HUES6 (cell line): Measurements from ENCODE around the gene ARHGEF2.
"Not testable (repeated sequence)": the region's sequence is repeated elsewhere in the genome, so short reads cannot be mapped to it uniquely, and the experiment has no call there.

Experiments
- H3K27ac ChIP-seq: 2 replicates; pipeline ENCODE4 v1.7.0; 2013; ENCODE audit warnings: low read depth, mild to moderate bottlenecking, low read length, inconsistent platforms
- H3K27me3 ChIP-seq: 2 replicates; pipeline ENCODE4 v1.6.1; 2013; ENCODE audit warnings: low read length; ENCODE audit not compliant: control insufficient read depth, insufficient read depth
- H3K36me3 ChIP-seq: 2 replicates; pipeline ENCODE4 v1.6.1; 2013; ENCODE audit warnings: low read length; ENCODE audit not compliant: control insufficient read depth, insufficient read depth
- H3K4me1 ChIP-seq: 2 replicates; pipeline ENCODE4 v1.6.1; 2013; ENCODE audit warnings: low read length; ENCODE audit not compliant: control insufficient read depth, insufficient read depth
- H3K4me3 ChIP-seq: 2 replicates; pipeline ENCODE4 v1.5.1; 2013; ENCODE audit warnings: low read depth, low read length
- H3K9ac ChIP-seq: one replicate; pipeline ENCODE4 v1.6.1; 2013; ENCODE audit warnings: mild to moderate bottlenecking, low read length
- H3K9me3 ChIP-seq: 2 replicates; pipeline ENCODE4 v1.6.1; 2013; ENCODE audit warnings: low read depth, low read length; ENCODE audit not compliant: control insufficient read depth, insufficient read depth

Gene ARHGEF2

GRCh38 chr1:155989242-155990004, 11.1 kb upstream of the ARHGEF2 start:
- Histone ChIP-seq H3K4me3 (no peak overlapping the region), H3K4me1 (peaks cover 6% of the 10 kb centered on the region; the same call in 1 of the 2 replicates), H3K27ac (no peak overlapping the region), H3K27me3 (no peaks in the 10 kb centered on the region), H3K9me3 (no peaks in the 10 kb centered on the region), H3K36me3 (no peaks in the 10 kb centered on the region), H3K9ac (no peak overlapping the region)

GRCh38 chr1:155984903-155985645, 6.7 kb upstream of the ARHGEF2 start:
- H3K27ac ChIP-seq, H3K4me3 ChIP-seq, H3K27me3 ChIP-seq, H3K36me3 ChIP-seq, H3K9ac ChIP-seq, H3K9me3 ChIP-seq: not testable (repeated sequence)
- peaks cover 36% of the 10 kb centered on the region for H3K4me1 ChIP-seq

DNA sequence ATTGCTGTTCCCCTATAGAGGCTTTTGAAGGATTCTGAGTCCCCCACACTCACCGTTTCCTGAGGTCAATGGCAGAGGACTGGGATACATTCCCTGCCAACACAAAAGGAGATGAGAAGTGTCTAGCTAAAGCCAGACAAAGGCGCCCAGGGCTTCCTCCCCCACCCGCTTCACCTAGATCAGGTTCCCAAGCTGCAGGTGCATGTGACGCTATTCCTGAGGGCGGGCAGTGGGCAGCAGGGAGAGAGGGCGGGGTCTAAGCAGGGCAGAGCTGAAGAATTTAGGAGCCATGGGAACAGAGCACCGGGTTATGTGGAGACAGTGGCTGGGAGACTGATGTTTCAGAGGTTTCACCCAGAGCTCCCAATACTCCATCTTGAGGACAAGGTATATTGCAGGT, 6.0 kb upstream of the ARHGEF2 start:
- Histone ChIP-seq H3K4me1 (peaks cover 44% of the 10 kb centered on the region), H3K27me3 (no peaks in the 10 kb centered on the region), H3K4me3 (no peak overlapping the region; the same call in 1 of the 2 replicates), H3K36me3 (no peaks in the 10 kb centered on the region), H3K9ac (no peak overlapping the region), H3K27ac (no peak overlapping the region), H3K9me3 (no peaks in the 10 kb centered on the region)

DNA sequence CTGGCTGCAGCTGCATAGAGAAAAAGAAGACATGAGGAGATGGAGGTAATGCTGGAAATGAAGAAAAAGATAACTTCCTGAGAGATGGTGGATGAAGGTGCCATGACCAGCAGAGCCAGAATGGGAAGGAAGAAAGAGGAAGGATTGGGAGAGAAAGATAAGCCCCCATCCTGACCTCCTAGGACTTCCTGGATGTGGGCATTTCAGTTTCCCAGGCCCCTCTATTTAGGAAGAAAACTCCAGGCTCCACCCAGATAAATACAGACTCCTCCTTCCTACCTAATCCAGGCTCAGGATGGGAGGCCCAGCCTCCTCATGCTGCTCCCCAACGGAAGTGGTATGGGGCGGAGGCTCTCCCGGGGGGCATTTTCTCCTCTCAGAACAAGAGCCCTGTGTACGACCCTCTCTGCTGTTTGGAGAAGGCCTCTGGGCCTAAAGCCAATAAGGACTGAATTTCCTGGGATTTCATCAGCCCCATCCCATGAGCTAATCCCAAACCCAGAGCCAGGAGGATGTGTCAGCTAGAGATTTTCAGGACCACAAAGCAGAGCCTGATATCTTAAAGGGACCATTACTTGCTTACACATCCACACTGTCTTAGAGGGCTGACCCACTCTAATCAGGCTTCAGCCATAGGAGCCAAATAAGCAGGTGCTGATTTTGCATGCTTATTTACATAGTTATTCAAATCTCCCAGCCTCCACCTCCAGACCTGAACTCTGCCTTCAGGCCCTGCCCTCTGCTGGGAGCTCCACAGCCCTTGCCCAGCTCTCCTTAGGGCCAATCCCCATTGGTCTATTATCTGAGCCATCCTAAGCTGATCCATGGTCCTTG, 5.1 kb upstream of the ARHGEF2 start:
- no peak overlapping the region for H3K4me3 ChIP-seq
- no peak overlapping the region for H3K9ac ChIP-seq
- no peaks in the 10 kb centered on the region for H3K27me3 ChIP-seq
- H3K9me3 ChIP-seq: no peaks in the 10 kb centered on the region
- H3K4me1 ChIP-seq: peaks cover 42% of the 10 kb centered on the region
- no peak overlapping the region for H3K27ac ChIP-seq
- no peaks in the 10 kb centered on the region for H3K36me3 ChIP-seq

DNA sequence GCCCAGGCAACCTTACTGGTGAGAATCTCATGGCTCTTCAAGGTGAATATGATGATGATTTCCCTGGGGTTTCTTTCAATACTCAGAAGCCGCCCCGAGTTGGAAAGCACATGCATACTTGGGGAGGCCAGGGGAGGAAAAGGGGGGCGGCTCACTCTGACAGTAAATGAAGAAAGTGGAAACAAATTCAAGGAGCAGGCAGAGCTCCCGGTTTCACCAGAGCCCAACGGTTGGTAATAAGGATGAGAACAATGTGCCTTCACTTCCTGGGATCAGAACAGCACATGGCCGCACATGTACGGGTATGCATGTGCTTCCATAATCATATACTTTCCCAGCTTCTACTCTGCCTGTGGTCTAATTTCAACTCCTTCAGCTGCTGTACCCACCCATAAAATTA, 3.8 kb upstream of the ARHGEF2 start:
- H3K9me3 ChIP-seq: no peaks in the 10 kb centered on the region
- H3K4me1 ChIP-seq: peaks cover 45% of the 10 kb centered on the region
- H3K27me3 ChIP-seq: no peaks in the 10 kb centered on the region
- no peak overlapping the region for H3K9ac ChIP-seq
- H3K4me3 ChIP-seq: no peak overlapping the region
- H3K36me3 ChIP-seq: no peaks in the 10 kb centered on the region
- H3K27ac ChIP-seq: no peak overlapping the region

GRCh38 chr1:155981266-155982088, 3.1 kb upstream of the ARHGEF2 start:
- Histone ChIP-seq H3K27me3 (no peaks in the 10 kb centered on the region), H3K36me3 (no peaks in the 10 kb centered on the region), H3K9me3 (no peaks in the 10 kb centered on the region), H3K27ac (no peak overlapping the region), H3K4me3 (no peak overlapping the region), H3K4me1 (peaks cover 51% of the 10 kb centered on the region), H3K9ac (no peak overlapping the region)

DNA sequence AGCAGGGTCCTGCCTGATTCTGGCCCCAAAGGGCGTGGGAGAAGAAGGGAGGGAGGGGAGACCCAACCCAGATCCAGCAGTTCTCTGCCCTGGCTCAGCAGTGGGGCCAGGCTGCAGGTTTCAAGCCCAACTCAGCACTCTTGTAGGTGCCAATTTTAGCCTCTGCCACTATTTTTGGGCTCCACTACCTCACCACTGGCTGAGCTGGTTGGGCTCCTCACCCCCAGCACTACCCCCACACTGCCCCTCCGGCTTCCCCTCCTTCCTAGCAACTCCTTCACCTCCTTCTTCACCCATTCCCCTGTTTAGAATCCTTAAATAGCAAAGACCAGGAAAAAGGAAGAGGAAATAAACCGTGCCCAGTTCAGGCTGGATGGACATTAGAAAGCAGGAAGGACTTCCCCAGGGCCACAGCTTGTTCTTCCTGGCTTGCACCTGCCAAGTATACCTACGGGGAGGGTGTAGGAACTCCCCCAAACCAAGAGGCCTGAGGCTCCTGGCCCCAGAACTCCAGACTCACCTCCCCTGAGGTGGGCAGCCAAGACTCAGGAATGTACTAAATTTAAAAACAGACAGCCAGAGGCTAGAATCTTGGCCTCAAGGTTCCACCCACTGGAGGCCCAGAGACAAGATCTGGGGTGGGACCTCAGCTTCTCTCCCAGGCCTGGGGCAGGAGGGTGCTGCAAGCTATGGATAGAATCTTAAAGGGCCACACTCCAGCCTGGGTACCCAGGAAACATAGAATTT, 1.4 kb upstream of the ARHGEF2 start:
- Histone ChIP-seq H3K36me3 (no peaks in the 10 kb centered on the region), H3K27me3 (no peaks in the 10 kb centered on the region), H3K4me1 (peaks cover 68% of the 10 kb centered on the region), H3K4me3 (peak overlapping the region; percentile 95), H3K27ac (no peak overlapping the region), H3K9me3 (no peaks in the 10 kb centered on the region), H3K9ac (no peak overlapping the region)

DNA sequence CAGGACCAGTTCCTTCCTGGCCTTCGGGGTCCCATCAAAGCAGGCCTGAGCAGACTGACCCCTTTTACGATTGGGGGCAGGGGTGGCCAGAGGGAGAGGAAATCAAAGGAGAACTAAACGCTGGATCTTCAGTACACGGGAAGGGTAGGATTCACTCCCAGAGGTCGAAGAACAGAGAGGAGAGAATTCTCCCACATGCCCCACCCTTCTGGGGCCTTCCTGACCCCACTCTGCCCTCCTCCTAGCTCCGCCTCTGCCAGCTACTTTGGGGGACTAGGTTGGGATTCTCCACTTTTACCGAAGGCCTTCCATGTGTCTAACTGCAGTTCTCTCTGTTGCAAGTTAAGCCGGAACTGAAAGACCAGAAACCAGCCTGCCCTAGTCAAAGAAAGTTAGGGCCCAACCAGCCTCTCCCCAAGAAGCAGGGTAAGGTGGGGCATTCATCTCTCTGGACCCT, 654 bp upstream of the ARHGEF2 start:
- no peaks in the 10 kb centered on the region for H3K36me3 ChIP-seq
- no peaks in the 10 kb centered on the region for H3K9me3 ChIP-seq
- peak overlapping the region; percentile 95 for H3K4me3 ChIP-seq
- peak overlapping the region; percentile 94 for H3K9ac ChIP-seq
- H3K27ac ChIP-seq: peak overlapping the region; percentile 92; the same call in 1 of the 2 replicates
- no peaks in the 10 kb centered on the region for H3K27me3 ChIP-seq
- peaks cover 72% of the 10 kb centered on the region for H3K4me1 ChIP-seq

GRCh38 chr1:155977690-155978324, 540 bp downstream of the ARHGEF2 start:
- H3K9me3 ChIP-seq: no peaks in the 10 kb centered on the region
- H3K4me3 ChIP-seq: peak overlapping the region; percentile 95
- H3K4me1 ChIP-seq: peaks cover 61% of the 10 kb centered on the region
- no peaks in the 10 kb centered on the region for H3K27me3 ChIP-seq
- no peaks in the 10 kb centered on the region for H3K36me3 ChIP-seq
- peak overlapping the region; percentile 92 for H3K27ac ChIP-seq
- H3K9ac ChIP-seq: peak overlapping the region; percentile 94
